ENCODE measurements around the gene MB21D2.
"Not testable (repeated sequence)": the region's sequence is repeated elsewhere in the genome, so short reads cannot be mapped to it uniquely, and the experiment has no call there.

The MB21D2 gene
- 5.5 to 58.7 (median 16.5) reads per million in 17 experiments for total RNA-seq

- DNase-seq = peak; percentile 75 to 91 (median 86)
These were observed at the start of gene MB21D2 for GRCh38 chr3:192917404-192918274. MB21D2 (minus strand) TSS chr3:192917856; CDS start chr3:192917840, 16 bp downstream.

- not testable (repeated sequence) for DNase-seq
These were observed 47.5 kb upstream of the MB21D2 start for GRCh38 chr3:192964959-192965719.

- no peak for DNase-seq
These were observed 42.1 kb upstream of the MB21D2 start for GRCh38 chr3:192959773-192960172.

GRCh38 chr3:192958219-192958872, 40.7 kb upstream of the MB21D2 start:
- no peak for DNase-seq

- peak; percentile 87 to 95 (median 93) for DNase-seq
These were observed 39.9 kb upstream of the MB21D2 start for GRCh38 chr3:192957441-192958021.

- DNase-seq = no peak
These were observed 36.3 kb upstream of the MB21D2 start for GRCh38 chr3:192953926-192954325.

GRCh38 chr3:192947421-192947820, 29.8 kb upstream of the MB21D2 start:
- no peak for DNase-seq

GRCh38 chr3:192943393-192943792, 25.7 kb upstream of the MB21D2 start:
- no peak for DNase-seq

- no peak for DNase-seq
These were observed 25.0 kb upstream of the MB21D2 start for GRCh38 chr3:192942625-192943024.

- DNase-seq = no peak
These were observed 22.5 kb upstream of the MB21D2 start for GRCh38 chr3:192940129-192940528.

- DNase-seq = no peak
These were observed 17.8 kb upstream of the MB21D2 start for GRCh38 chr3:192935441-192935840.

- DNase-seq = peak; percentile 15 to 65 (median 41)
These were observed 16.3 kb upstream of the MB21D2 start for GRCh38 chr3:192933779-192934460.

- no peak for DNase-seq
These were observed 15.6 kb upstream of the MB21D2 start for GRCh38 chr3:192933259-192933658.

GRCh38 chr3:192931825-192932224, 14.2 kb upstream of the MB21D2 start:
- no peak for DNase-seq

GRCh38 chr3:192930577-192930976, 12.9 kb upstream of the MB21D2 start:
- DNase-seq = no peak

- peak; percentile 55 to 83 (median 74) for DNase-seq
These were observed 12.3 kb upstream of the MB21D2 start for GRCh38 chr3:192929755-192930547.

GRCh38 chr3:192929146-192929545, 11.5 kb upstream of the MB21D2 start:
- no peak for DNase-seq

GRCh38 chr3:192928720-192929119, 11.1 kb upstream of the MB21D2 start:
- DNase-seq = no peak

- DNase-seq = no peak
These were observed 10.4 kb upstream of the MB21D2 start for GRCh38 chr3:192928016-192928415.

- DNase-seq = no peak
These were observed 9.4 kb upstream of the MB21D2 start for GRCh38 chr3:192927016-192927415.

- DNase-seq = no peak
These were observed 6.1 kb upstream of the MB21D2 start for GRCh38 chr3:192923731-192924130.

All from suppressor macrophage (primary cell).